Measurements from ENCODE around the gene RAVER2.
"Not testable (repeated sequence)": the region's sequence is repeated elsewhere in the genome, so short reads cannot be mapped to it uniquely, and the experiment has no call there.

GRCh38 chr1:64782848-64783247, 38.0 kb downstream of the RAVER2 start:
- TF ChIP-seq CTCF (IDR thresholded peaks at IDR 0.05; ENCODE audit: extremely low read depth in 1 of 2, insufficient read depth in 1 of 2, low read depth in 1 of 2, low read length in 2 of 2); POLR2A (IDR thresholded peaks at IDR 0.05; ENCODE audit: low read depth, low read length); MAX (IDR thresholded peaks at IDR 0.05; ENCODE audit: insufficient read depth, insufficient read length); EZH2 (IDR thresholded peaks at IDR 0.05; ENCODE audit: borderline replicate concordance, low read depth, low read length, severe bottlenecking); POLR2AphosphoS5 (IDR thresholded peaks at IDR 0.05; ENCODE audit: insufficient read depth, low read depth, low read length); MYC (IDR thresholded peaks at IDR 0.05; ENCODE audit: low read depth, low read length); GATA2 (IDR thresholded peaks at IDR 0.05; ENCODE audit: insufficient read depth, insufficient read length, low read depth, low read length); FOS (IDR thresholded peaks at IDR 0.05; ENCODE audit: borderline replicate concordance, insufficient read depth, low read length): not testable (repeated sequence)
